GM21526 (cell line): ENCODE results near the gene PLCD1.
"Not testable (repeated sequence)": the region's sequence is repeated elsewhere in the genome, so short reads cannot be mapped to it uniquely, and the experiment has no call there.

Source experiments
- ATAC-seq: cut with Tn5 transposase; IDR thresholded peaks from one replicate; pipeline ENCODE4 v1.9.1; 2021; ENCODE audit warnings: moderate library complexity; ENCODE audit not compliant: unreplicated experiment, low FRiP score

The PLCD1 gene

DNA sequence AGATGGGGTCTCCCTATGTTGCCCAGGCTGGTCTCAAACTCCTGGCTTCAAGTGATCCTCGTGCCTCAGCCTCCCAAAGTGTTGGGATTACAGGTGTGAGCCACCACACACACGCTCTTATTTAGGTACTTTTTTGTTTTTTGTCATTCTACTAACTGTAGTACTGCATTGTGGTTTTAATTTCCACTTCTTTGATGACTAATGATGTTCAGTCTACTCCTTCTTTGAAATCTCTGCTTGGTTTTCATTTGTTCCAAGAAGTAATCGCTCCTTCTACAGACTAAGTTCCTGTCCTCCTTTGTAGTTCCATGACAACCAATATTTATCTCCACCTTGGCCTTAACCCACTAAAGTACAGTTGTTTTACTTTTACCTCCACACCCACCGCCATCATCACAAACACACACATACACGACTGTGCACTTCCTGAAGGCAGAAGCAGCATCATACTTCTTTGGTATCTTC is 9.0 kb upstream of the PLCD1 start:
- ATAC-seq = no peak

DNA sequence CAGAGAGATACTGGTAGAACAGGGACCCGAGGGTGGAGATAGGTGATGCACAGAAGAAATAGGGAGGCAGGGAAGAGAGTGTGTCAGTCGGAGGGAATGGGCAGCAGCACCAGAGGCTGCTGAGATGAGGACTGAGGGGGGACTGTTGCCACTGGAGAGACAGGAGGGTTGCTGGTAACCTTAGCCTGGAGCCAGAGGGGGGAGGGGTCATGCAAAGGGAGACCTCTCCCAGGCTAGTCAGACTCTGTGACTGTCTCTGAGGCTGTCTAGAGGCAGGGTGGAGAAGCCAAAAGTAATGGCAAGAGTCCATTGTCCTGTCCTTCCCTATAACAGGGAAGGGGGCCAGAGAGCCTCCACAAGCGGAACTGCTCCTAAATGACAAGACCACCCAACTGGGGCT is 7.5 kb upstream of the PLCD1 start:
- ATAC-seq = no peak

- no peak for ATAC-seq
These were observed 6.8 kb upstream of the PLCD1 start for GRCh38 chr3:38036286-38036685.

- ATAC-seq = not testable (repeated sequence)
These were observed 4.9 kb upstream of the PLCD1 start for GRCh38 chr3:38034335-38034734.

- ATAC-seq = not testable (repeated sequence)
These were observed 4.1 kb upstream of the PLCD1 start for GRCh38 chr3:38033586-38033985.

DNA sequence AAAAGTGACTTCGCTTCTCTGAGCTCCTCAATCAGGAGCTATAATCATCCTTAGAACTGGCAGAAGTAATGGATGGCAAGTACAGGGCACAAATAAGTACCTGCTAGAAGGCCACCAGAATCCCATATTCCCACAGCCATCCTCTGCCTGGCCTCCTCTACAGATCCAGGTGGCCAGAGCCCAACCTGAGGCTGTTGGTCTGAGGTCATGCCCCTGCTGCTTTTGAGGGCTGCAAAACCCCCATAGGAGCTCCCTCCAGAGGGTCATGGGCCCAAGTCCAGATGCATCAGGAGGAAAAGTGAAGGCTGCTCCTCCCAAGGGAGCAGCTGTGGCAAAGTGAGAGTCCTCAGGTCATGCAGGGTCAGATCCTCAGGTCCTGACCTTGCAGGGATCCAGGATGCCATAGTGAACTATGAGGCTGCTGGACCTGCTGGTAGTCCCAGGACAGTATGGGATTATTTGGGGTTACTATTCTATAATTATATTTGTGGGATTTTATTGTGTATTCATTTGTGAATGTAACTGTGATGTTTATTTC is 3.0 kb upstream of the PLCD1 start:
- ATAC-seq = no peak

- ATAC-seq = no peak
These were observed 1.9 kb upstream of the PLCD1 start for GRCh38 chr3:38031022-38031994.

DNA sequence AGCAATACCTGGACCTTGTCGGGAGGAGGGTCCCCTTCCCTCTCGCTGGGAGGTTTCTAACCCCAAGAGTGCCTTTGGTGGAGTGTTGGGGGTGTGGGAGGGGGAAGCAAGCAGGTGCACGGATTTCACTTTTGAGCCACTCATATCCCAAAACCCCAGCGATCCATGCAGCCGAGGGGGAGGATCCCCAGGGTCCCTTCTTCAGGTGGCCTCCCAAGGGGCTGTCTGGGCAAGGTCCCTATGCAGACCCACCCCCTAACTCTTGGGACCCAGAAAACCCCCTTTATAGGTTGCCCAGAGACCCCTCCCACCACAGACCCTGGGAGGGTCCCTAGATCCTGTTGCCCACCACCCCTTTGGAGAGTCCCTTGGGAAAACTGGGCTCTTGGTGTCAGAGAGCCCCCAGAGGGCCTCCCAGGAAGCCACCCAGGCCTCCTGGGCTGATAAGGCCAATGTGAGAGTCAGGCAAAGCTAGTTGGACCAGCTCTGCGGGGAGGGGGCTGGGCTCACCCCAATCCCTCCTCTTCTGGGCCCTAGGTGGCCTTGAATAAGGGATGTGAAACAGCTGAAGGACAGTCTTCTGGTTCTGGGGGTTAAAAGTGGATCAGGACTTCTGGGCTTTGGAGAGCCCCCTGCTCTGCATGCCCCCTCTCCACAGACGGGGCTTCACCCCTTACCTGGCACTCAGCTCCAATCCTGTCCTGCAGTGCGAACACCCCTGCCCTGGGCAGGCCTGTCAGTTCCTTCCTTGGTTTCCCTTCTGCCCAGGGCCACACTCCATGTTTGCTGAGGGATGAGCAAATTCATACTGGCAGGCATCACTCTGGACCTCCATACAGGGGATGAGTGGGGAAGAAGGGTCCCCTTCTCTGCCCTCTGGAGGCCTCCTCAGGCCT is 932 bp upstream of the PLCD1 start:
- ATAC-seq = no peak

DNA sequence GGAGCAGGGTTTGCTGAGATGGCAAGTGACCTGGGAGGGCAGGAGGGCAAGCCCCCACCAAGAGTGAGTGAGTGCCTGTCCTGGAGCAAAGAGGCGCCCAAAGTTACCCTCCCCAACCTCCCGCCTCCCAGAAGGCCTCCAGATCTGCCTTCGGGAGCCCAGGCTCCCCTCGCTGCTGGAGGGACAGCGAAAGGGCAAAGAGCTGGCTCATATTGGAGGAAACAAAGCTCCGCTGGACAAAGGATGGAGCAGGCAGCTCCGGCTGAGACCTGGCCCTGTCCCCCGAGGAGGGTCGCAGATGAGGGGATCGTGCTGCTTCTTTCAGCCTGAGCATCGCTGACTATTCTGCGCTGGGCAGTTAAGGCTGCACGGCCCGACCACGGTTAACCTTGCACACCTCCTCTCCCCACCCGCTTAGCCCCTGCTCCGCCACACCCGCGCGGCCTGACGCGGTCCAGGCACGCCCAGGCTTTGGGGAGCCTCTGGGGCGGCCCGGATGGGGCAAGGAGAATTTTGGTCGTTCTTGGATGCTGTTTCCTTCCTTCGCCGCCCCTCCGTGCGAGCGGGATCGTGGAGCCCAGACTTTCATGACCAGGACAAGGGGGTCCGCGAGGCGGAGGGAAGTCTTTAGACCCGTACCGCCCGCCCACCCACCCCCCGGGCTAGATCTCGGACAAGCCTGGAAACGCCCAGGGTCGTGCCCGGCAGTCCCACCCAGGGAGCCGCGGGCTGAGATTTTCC is 651 bp downstream of the PLCD1 start:
- no peak for ATAC-seq

GRCh38 chr3:38027466-38028465 is 1.7 kb downstream of the PLCD1 start:
- no peak for ATAC-seq

DNA sequence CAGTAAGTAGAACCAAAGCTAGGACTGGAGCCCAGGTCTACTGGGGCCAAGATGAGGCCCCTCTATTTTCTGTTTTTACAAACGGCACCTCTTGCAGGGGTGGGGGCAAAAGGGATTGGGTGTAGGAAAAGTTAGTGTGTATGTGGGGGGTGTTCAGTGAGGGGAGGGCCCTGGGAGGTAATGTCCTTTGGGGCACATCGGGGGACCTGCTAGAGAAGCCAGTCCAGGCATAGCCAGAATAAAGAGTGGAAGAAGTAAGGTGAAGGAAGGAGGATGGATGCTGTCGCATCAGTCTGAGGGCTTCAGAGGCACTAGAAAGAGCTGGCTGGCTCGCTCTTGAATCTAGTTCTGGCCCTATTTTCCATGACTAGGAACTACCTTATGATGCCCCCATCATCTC is 2.6 kb downstream of the PLCD1 start:
- no peak for ATAC-seq

DNA sequence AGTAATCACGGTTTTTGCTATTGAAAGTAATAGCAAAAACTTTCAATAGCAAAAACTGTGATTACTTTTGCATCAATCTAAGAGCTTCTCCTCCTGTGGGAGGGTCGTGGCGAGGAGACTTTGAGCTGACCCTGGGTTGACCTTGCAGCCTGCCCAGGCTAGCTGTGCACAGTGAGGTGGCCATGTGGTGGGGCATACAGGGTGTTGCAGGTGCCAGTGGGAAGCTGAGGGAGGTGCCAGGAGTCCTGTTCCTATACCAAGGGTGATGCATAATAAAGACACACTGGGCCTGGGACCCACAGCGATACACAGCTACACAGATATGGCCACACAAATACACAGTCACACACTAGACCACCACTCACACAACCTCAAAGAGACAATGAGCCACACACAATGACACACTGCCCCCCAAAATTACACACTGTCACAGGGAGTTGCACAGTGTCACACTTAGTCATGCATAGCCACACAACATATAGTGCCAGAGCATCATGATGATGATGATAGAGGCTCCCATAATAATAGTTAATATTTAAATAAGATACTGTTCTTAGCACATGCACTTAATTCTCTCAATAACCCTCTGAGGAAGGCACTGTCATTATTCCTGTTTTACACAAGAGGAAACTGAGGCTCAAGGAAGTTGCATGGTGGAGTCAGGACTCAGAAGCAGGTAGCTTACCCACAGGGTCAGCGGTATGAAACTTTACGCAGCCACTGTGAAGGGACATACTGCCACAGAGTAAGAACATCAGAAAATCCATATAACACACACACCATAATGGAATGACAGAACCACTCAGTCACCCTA is 6.3 kb downstream of the PLCD1 start:
- no peak for ATAC-seq

- ATAC-seq = no peak
These were observed 7.1 kb downstream of the PLCD1 start for GRCh38 chr3:38022301-38022700.

DNA sequence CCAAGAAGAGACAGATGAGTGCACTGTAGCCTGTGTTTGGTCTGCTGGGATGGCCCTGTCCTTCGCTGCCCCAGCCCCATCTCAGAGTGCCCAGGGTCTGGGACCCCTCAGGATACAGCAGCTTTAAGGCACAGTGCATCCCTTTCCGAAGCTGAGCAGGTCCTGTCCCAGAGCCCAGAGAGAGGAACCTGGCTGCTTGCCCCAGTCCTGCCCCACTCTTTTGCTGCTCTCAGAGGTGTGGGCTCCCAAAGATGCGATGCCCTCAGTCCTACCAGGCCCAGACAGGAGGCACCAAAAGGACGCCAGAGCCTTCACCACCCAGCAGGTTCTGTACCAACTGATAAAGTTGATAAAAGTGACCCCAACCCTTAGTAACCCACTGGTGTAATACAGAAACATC is 8.2 kb downstream of the PLCD1 start:
- no peak for ATAC-seq

DNA sequence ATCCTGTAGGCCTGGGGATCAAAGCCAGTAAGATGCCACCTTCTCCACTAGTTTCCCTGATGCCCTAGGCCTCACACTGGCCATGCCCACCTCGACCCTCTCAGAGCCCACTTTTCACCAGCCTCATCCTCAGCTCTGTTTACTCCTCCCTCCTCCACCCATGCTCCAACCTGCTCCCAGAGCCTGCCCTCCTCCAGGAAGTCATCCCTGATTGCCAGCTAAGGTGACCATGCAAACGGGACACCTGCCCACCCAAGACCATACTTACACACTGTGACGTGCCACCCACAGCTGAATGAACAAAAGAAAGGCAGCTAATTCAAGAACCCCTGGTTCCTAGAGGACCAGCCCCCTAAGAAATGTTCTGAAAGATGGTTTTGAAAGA is 9.1 kb downstream of the PLCD1 start:
- ATAC-seq = no peak

- ATAC-seq = no peak
These were observed 9.6 kb downstream of the PLCD1 start for GRCh38 chr3:38019658-38020341.

- ATAC-seq = no peak
These were observed 10.9 kb downstream of the PLCD1 start for GRCh38 chr3:38018296-38019266.
